NCI-H146 treated with DMSO at 0.1 percent for 48 hours (cell line): ENCODE results near the gene PTPA.
"Not testable (repeated sequence)": the region's sequence is repeated elsewhere in the genome, so short reads cannot be mapped to it uniquely, and the experiment has no call there.

Experiments used
- DNase-seq: peaks from one replicate; lab custom pipeline; 2025; ENCODE audit not compliant: unreplicated experiment; lab: John Stamatoyannopoulos, UW

Gene PTPA

GRCh38 chr9:129197045-129197444 is 85.8 kb downstream of the PTPA start:
- not testable (repeated sequence) for DNase-seq

GRCh38 chr9:129197978-129198318 is 86.7 kb downstream of the PTPA start:
- no peak for DNase-seq
